GM23338 (cell line): Measurements from ENCODE around the gene F7. TPM values are rescaled to one million over a fixed set of nuclear protein-coding genes. Genes with fewer than 3 reads are reported as not detected.

Source experiments
- ATAC-seq: fragments of 200-7000 bp; cut with Tn5 transposase; 3 replicates; pipeline ENCODE4 v1.9.1; 2020
- DNase-seq: peaks from one replicate; pipeline ENCODE4 v3.0.0-alpha.2; 2015; ENCODE audit warnings: low spot score
- H2AFZ ChIP-seq: fragments of 200-600 bp; sonication (generic); 2 replicates; pipeline ENCODE4 v1.8.0; 2016; ENCODE audit warnings: antibody characterized with exemption, mild to moderate bottlenecking, moderate library complexity
- H3F3A ChIP-seq: fragments of 200-600 bp; sonication (generic); replicated peaks from 2 replicates; pipeline ENCODE4 v1.8.0; 2017; ENCODE audit warnings: antibody characterized with exemption, mixed run types, low read depth
- H3K27ac ChIP-seq: fragments of 200-600 bp; sonication (generic); 2 replicates; pipeline ENCODE4 v1.6.1; 2016; ENCODE audit warnings: low read depth
- H3K27me3 ChIP-seq: fragments of 200-600 bp; sonication (generic); 2 replicates; pipeline ENCODE4 v1.8.0; 2016; ENCODE audit warnings: mild to moderate bottlenecking, mixed run types, moderate library complexity; ENCODE audit not compliant: insufficient read depth
- H3K36me3 ChIP-seq: fragments of 200-600 bp; sonication (generic); 2 replicates; pipeline ENCODE4 v1.8.0; 2016; ENCODE audit warnings: mild to moderate bottlenecking; ENCODE audit not compliant: insufficient read depth
- H3K4me1 ChIP-seq: fragments of 200-600 bp; sonication (generic); 2 replicates; pipeline ENCODE4 v1.8.0; 2016; ENCODE audit warnings: mild to moderate bottlenecking, moderate library complexity; ENCODE audit not compliant: insufficient read depth
- H3K4me2 ChIP-seq: fragments of 200-600 bp; sonication (generic); 2 replicates; pipeline ENCODE4 v1.7.1; 2017; ENCODE audit warnings: mixed run types
- H3K4me3 ChIP-seq: fragments of 200-600 bp; sonication (generic); 2 replicates; pipeline ENCODE4 v1.6.1; 2016; ENCODE audit warnings: mixed run types
- H3K79me2 ChIP-seq: fragments of 200-600 bp; sonication (generic); replicated peaks from 2 replicates; pipeline ENCODE4 v1.8.0; 2017; ENCODE audit warnings: mild to moderate bottlenecking; ENCODE audit not compliant: insufficient read depth
- H3K9me2 ChIP-seq: fragments of 200-600 bp; sonication (generic); 2 replicates; pipeline ENCODE4 v1.8.0; 2017; ENCODE audit not compliant: insufficient read depth
- H4K20me1 ChIP-seq: fragments of 200-600 bp; sonication (generic); replicated peaks from 2 replicates; pipeline ENCODE4 v1.8.0; 2017; ENCODE audit warnings: mild to moderate bottlenecking; ENCODE audit not compliant: insufficient read depth
- H3K27ac Mint-ChIP-seq: 2 replicates; pipeline ENCODE4 v1.8.0; 2020; ENCODE audit warnings: inconsistent platforms, mild to moderate bottlenecking, moderate library complexity, mixed read lengths
- H3K27me3 Mint-ChIP-seq: 3 replicates; pipeline ENCODE4 v1.8.0; 2022; ENCODE audit warnings: low read depth, mild to moderate bottlenecking, moderate library complexity, mixed read lengths, inconsistent platforms; ENCODE audit not compliant: insufficient read depth, poor library complexity
- H3K36me3 Mint-ChIP-seq: 3 replicates; pipeline ENCODE4 v1.8.0; 2021; ENCODE audit warnings: low read depth, mild to moderate bottlenecking, inconsistent platforms, moderate library complexity, mixed read lengths
- H3K4me1 Mint-ChIP-seq: 3 replicates; pipeline ENCODE4 v1.8.0; 2020; ENCODE audit warnings: mild to moderate bottlenecking, inconsistent platforms, mixed read lengths
- H3K4me3 Mint-ChIP-seq: 3 replicates; pipeline ENCODE4 v1.8.0; 2021; ENCODE audit warnings: moderate library complexity, mild to moderate bottlenecking, inconsistent platforms, mixed read lengths
- H3K9me3 Mint-ChIP-seq: 3 replicates; pipeline ENCODE4 v1.8.0; 2020; ENCODE audit warnings: moderate library complexity, mild to moderate bottlenecking, inconsistent platforms, mixed read lengths
- CREB1 ChIP-seq: fragments of 250-450 bp; sonication (Bioruptor Pico); IDR thresholded peaks from 2 replicates; pipeline ENCODE4 v1.5.0; 2020; ENCODE audit warnings: low read depth, mild to moderate bottlenecking, moderate library complexity
- CTCF ChIP-seq, 2 experiments: fragments of 200-600 bp in 1 of 2; sonication (generic) in 1 of 2; conservative IDR thresholded peaks; 2 replicates each; pipeline versions ENCODE4 v1.5.1 to v1.6.1; 2016 to 2017; ENCODE audit warnings: antibody characterized with exemption in 2 of 2, low read depth in 2 of 2, mild to moderate bottlenecking in 2 of 2, moderate library complexity in 1 of 2
- EZH2 ChIP-seq: fragments of 200-600 bp; sonication (generic); IDR thresholded peaks from one replicate; pipeline ENCODE4 v1.8.0; 2017; ENCODE audit warnings: antibody characterized with exemption, mild to moderate bottlenecking, low read depth; ENCODE audit not compliant: unreplicated experiment
- EZH2phosphoT487 ChIP-seq: fragments of 200-600 bp; sonication (generic); IDR thresholded peaks from one replicate; pipeline ENCODE4 v1.8.1; 2018; ENCODE audit warnings: antibody characterized with exemption; ENCODE audit not compliant: unreplicated experiment
- JUNB ChIP-seq: IDR thresholded peaks from one replicate; pipeline ENCODE4 v1.6.1; 2016; ENCODE audit warnings: antibody characterized with exemption; ENCODE audit not compliant: unreplicated experiment
- NANOG ChIP-seq: IDR thresholded peaks from 2 replicates; pipeline ENCODE4 v1.6.1; 2016; ENCODE audit warnings: antibody characterized with exemption, borderline replicate concordance
- POLR2AphosphoS5 ChIP-seq: IDR thresholded peaks from 2 replicates; pipeline ENCODE4 v1.6.1; 2016; ENCODE audit warnings: antibody characterized with exemption, low read depth
- REST ChIP-seq: IDR thresholded peaks from one replicate; pipeline ENCODE4 v1.6.1; 2018; ENCODE audit warnings: antibody characterized with exemption; ENCODE audit not compliant: unreplicated experiment
- STAT1 ChIP-seq: IDR thresholded peaks from one replicate; pipeline ENCODE4 v1.6.1; 2016; ENCODE audit warnings: antibody characterized with exemption; ENCODE audit not compliant: unreplicated experiment
- ZNF114 ChIP-seq: fragments of 250-450 bp; sonication (Bioruptor Pico); IDR thresholded peaks from 2 replicates; pipeline ENCODE4 v1.5.0; 2020; ENCODE audit warnings: mild to moderate bottlenecking, moderate library complexity
- ZNF331 ChIP-seq: fragments of 250-450 bp; sonication (Bioruptor Pico); IDR thresholded peaks from 2 replicates; pipeline ENCODE4 v1.5.0; 2020; ENCODE audit warnings: low read depth, mild to moderate bottlenecking, moderate library complexity
- polyA plus RNA-seq: library from polyadenylated mRNA; unstranded; fragments of >200 nt; fragmentation: Nextera tagmentation; extraction: Ambion mirVana; gene quantifications from 2 replicates; pipeline ENCODE4 v1.2.1, GENCODE V29; 2016
- total RNA-seq: library from RNA; depleted of rRNA; stranded (reverse); fragments of >200 nt; shearing (Covaris generic); gene quantifications from 2 replicates; pipeline ENCODE4 v1.2.3, GENCODE V29; 2014
- TF ChIP-seq, protein P1 (sequence below): IDR thresholded peaks from 2 replicates; pipeline ENCODE4 v1.6.1; 2016; ENCODE audit warnings: antibody characterized with exemption
- TF ChIP-seq, protein P2 (sequence below): fragments of 250-450 bp; sonication (Bioruptor Pico); IDR thresholded peaks from 2 replicates; pipeline ENCODE4 v1.5.0; 2020; ENCODE audit warnings: mild to moderate bottlenecking, moderate library complexity

The F7 gene
- total and polyA plus RNA-seq, 2 experiments from 2014 or later, result 0.16 to 0.24 TPM

- no peaks in the 10 kb centered on the region for H3K79me2 ChIP-seq
- no peak overlapping the region for H3K27ac ChIP-seq
- peaks cover 22% of the 10 kb centered on the region for H3K27me3 ChIP-seq
- Mint-ChIP-seq H3K27me3 (peaks cover 27% of the 10 kb centered on the region), H3K4me3 (no peak overlapping the region), H3K4me1 (peaks cover 15% of the 10 kb centered on the region), H3K9me3 (no peaks in the 10 kb centered on the region), H3K36me3 (no peaks in the 10 kb centered on the region; the same call in 2 of the 3 replicates), H3K27ac (no peak overlapping the region)
- H2AFZ ChIP-seq, result no peak overlapping the region
- no peak overlapping the region for H3K4me3 ChIP-seq
- H4K20me1 ChIP-seq, result no peaks in the 10 kb centered on the region
- H3K9me2 ChIP-seq, result no peaks in the 10 kb centered on the region
- no peak for DNase-seq
- H3K36me3 ChIP-seq, result no peaks in the 10 kb centered on the region
- H3K4me1 ChIP-seq, result 0 out of 2 replicates have a peak, but pooled peaks cover 4% of the 10 kb centered on the region
- no peak for ATAC-seq
- H3K4me2 ChIP-seq, result no peak overlapping the region
- peaks cover 17% of the 10 kb centered on the region for H3F3A ChIP-seq
- TF ChIP-seq NANOG (no peak), JUNB (no peak), ZNF114 (CRISPR knock-in tag) (no peak), STAT1 (no peak), EZH2 (no peak), CTCF (conservative IDR thresholded peaks at IDR 0.05; ENCODE audit: low read depth in 2 of 2) (no peak), CREB1 (no peak), EZH2phosphoT487 (no peak), REST (no peak), ZNF331 (CRISPR knock-in tag) (no peak), POLR2AphosphoS5 (no peak)
- TF ChIP-seq, protein P1, sequence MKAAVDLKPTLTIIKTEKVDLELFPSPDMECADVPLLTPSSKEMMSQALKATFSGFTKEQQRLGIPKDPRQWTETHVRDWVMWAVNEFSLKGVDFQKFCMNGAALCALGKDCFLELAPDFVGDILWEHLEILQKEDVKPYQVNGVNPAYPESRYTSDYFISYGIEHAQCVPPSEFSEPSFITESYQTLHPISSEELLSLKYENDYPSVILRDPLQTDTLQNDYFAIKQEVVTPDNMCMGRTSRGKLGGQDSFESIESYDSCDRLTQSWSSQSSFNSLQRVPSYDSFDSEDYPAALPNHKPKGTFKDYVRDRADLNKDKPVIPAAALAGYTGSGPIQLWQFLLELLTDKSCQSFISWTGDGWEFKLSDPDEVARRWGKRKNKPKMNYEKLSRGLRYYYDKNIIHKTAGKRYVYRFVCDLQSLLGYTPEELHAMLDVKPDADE, result no peak
- TF ChIP-seq, protein P2, sequence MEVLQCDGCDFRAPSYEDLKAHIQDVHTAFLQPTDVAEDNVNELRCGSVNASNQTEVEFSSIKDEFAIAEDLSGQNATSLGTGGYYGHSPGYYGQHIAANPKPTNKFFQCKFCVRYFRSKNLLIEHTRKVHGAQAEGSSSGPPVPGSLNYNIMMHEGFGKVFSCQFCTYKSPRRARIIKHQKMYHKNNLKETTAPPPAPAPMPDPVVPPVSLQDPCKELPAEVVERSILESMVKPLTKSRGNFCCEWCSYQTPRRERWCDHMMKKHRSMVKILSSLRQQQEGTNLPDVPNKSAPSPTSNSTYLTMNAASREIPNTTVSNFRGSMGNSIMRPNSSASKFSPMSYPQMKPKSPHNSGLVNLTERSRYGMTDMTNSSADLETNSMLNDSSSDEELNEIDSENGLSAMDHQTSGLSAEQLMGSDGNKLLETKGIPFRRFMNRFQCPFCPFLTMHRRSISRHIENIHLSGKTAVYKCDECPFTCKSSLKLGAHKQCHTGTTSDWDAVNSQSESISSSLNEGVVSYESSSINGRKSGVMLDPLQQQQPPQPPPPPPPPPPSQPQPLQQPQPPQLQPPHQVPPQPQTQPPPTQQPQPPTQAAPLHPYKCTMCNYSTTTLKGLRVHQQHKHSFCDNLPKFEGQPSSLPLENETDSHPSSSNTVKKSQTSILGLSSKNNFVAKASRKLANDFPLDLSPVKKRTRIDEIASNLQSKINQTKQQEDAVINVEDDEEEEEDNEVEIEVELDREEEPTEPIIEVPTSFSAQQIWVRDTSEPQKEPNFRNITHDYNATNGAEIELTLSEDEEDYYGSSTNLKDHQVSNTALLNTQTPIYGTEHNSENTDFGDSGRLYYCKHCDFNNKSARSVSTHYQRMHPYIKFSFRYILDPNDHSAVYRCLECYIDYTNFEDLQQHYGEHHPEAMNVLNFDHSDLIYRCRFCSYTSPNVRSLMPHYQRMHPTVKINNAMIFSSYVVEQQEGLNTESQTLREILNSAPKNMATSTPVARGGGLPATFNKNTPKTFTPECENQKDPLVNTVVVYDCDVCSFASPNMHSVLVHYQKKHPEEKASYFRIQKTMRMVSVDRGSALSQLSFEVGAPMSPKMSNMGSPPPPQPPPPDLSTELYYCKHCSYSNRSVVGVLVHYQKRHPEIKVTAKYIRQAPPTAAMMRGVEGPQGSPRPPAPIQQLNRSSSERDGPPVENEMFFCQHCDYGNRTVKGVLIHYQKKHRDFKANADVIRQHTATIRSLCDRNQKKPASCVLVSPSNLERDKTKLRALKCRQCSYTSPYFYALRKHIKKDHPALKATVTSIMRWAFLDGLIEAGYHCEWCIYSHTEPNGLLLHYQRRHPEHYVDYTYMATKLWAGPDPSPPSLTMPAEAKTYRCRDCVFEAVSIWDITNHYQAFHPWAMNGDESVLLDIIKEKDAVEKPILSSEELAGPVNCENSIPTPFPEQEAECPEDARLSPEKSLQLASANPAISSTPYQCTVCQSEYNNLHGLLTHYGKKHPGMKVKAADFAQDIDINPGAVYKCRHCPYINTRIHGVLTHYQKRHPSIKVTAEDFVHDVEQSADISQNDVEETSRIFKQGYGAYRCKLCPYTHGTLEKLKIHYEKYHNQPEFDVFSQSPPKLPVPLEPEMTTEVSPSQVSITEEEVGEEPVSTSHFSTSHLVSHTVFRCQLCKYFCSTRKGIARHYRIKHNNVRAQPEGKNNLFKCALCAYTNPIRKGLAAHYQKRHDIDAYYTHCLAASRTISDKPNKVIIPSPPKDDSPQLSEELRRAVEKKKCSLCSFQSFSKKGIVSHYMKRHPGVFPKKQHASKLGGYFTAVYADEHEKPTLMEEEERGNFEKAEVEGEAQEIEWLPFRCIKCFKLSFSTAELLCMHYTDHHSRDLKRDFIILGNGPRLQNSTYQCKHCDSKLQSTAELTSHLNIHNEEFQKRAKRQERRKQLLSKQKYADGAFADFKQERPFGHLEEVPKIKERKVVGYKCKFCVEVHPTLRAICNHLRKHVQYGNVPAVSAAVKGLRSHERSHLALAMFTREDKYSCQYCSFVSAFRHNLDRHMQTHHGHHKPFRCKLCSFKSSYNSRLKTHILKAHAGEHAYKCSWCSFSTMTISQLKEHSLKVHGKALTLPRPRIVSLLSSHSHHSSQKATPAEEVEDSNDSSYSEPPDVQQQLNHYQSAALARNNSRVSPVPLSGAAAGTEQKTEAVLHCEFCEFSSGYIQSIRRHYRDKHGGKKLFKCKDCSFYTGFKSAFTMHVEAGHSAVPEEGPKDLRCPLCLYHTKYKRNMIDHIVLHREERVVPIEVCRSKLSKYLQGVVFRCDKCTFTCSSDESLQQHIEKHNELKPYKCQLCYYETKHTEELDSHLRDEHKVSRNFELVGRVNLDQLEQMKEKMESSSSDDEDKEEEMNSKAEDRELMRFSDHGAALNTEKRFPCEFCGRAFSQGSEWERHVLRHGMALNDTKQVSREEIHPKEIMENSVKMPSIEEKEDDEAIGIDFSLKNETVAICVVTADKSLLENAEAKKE, result no peak
These were observed 44.3 kb downstream of the F7 start for GRCh38 chr13:113149711-113150549.
